Spleen (tissue), 11 donors: ENCODE measurements around the gene RHBDL3. TPM values are rescaled to one million over a fixed set of nuclear protein-coding genes. Genes with fewer than 3 reads are reported as not detected.

Source experiments
- DNase-seq: peaks from one replicate; pipeline ENCODE4 v3.0.0-alpha.2; 2020
- H3K27ac ChIP-seq, 8 donors: fragments of 200-600 bp; sonication (generic) in 7 of 8; 1 replicate in 4 of 8; 2 replicates in 4 of 8; pipeline versions ENCODE4 v1.5.0 to v1.8.0; 2016 to 2021; ENCODE audit warnings: inconsistent platforms in 4 of 8, mild to moderate bottlenecking in 4 of 8, moderate library complexity in 1 of 8
- H3K27me3 ChIP-seq, 7 donors: fragments of 200-600 bp; sonication (generic) in 6 of 7; replicated peaks in 1 of 7; 1 replicate in 4 of 7; 2 replicates in 3 of 7; pipeline versions ENCODE4 v1.5.0 to v1.8.0; 2016 to 2021; ENCODE audit warnings: inconsistent platforms in 3 of 7, mild to moderate bottlenecking in 1 of 7
- H3K36me3 ChIP-seq, 6 donors: fragments of 200-600 bp; sonication (generic) in 5 of 6; 1 replicate in 4 of 6; 2 replicates in 2 of 6; pipeline versions ENCODE4 v1.5.0 to v1.8.0; 2016 to 2021; ENCODE audit warnings: inconsistent platforms in 2 of 6
- H3K4me1 ChIP-seq, 6 donors: fragments of 200-600 bp; sonication (generic) in 5 of 6; 1 replicate in 3 of 6; 2 replicates in 3 of 6; pipeline versions ENCODE4 v1.5.0 to v1.8.0; 2016 to 2021; ENCODE audit warnings: inconsistent platforms in 3 of 6
- H3K4me3 ChIP-seq, 8 donors: fragments of 200-600 bp; sonication (generic) in 7 of 8; 1 replicate in 4 of 8; 2 replicates in 4 of 8; pipeline versions ENCODE4 v1.5.0 to v1.8.0; 2016 to 2021; ENCODE audit warnings: inconsistent platforms in 4 of 8, mild to moderate bottlenecking in 4 of 8, moderate library complexity in 2 of 8
- H3K9me3 ChIP-seq, 8 donors: fragments of 200-600 bp; sonication (generic) in 7 of 8; 1 replicate in 4 of 8; 2 replicates in 4 of 8; pipeline versions ENCODE4 v1.5.0 to v1.8.0; 2016 to 2021; ENCODE audit warnings: inconsistent platforms in 4 of 8
- POLR2A ChIP-seq, 3 donors: fragments of 450-650 bp; IDR thresholded peaks; one replicate each; pipeline ENCODE4 v1.5.1; 2017; ENCODE audit warnings: antibody characterized with exemption in 3 of 3, mild to moderate bottlenecking in 1 of 3
- POLR2AphosphoS5 ChIP-seq, 3 donors: sonication (generic); formaldehyde crosslinking; IDR thresholded peaks; one replicate each; pipeline ENCODE4 v1.5.1; 2017; ENCODE audit warnings: antibody characterized with exemption in 3 of 3
- WGBS, 5 donors: extraction: QIAGEN DNeasy Blood & Tissue Kit in 3 of 5; methylation state at CpG; one replicate each; pipeline versions ENCODE4 v1.1.5 to v1.1.7; 2013 to 2018; 5-methylcytosine and 5-hydroxymethylcytosine counted together
- intact Hi-C: fragments of 100-400 bp; cut with DNase I; formaldehyde crosslinking; loops from one replicate; pipeline ENCODE4 v1.15.0; 2023; ENCODE audit warnings: low total_unique reads
- polyA plus RNA-seq, 3 donors: library from polyadenylated mRNA; stranded (reverse); fragments of 200-250 nt; gene quantifications; one replicate each; pipeline ENCODE4 v1.2.1, GENCODE V29; 2013
- total RNA-seq, 7 donors: library from RNA; depleted of rRNA in 3 of 7; stranded (reverse); fragments of >200 nt in 3 of 7; fragmentation: NEBNext Ultra II Directional in 4 of 7; extraction: Animal tissue kit (Norgen Biotek cat#: 25700) in 4 of 7; gene quantifications; one replicate each; pipeline versions ENCODE4 v1.1.0 to v1.2.1, GENCODE V29; 2016 to 2021
- TF ChIP-seq, protein P1 (sequence below), 11 experiments: fragments of 200-600 bp in 7 of 11; fragments of 450-650 bp in 4 of 11; sonication (generic) in 4 of 11; IDR thresholded peaks in 8 of 11; conservative IDR thresholded peaks in 3 of 11; 1 replicate in 7 of 11; 2 replicates in 4 of 11; pipeline versions ENCODE4 v1.4.0 to v1.8.0; 2016 to 2021; ENCODE audit warnings: antibody characterized with exemption in 11 of 11, inconsistent platforms in 4 of 11, mild to moderate bottlenecking in 1 of 11
- donor health status: healthy with polysubstance abuse.
- donor health status: DM: no; HTN: no; CAD: no; lungs with moderate emphysema.
- donor health status: DM: no; HTN: no; CAD: no.
- donor health status: Bipolar disorder and iron deficiency.
- donor health status: healthy.
- donor health status: DM: no; HTN: no; CAD: no.
- donor health status: DM: yes; HTN: yes; CAD: no.

Gene RHBDL3
- total and polyA plus RNA-seq, 10 donors: 0.06 to 0.72 (median 0.25) TPM; not detected in 3

DNA sequence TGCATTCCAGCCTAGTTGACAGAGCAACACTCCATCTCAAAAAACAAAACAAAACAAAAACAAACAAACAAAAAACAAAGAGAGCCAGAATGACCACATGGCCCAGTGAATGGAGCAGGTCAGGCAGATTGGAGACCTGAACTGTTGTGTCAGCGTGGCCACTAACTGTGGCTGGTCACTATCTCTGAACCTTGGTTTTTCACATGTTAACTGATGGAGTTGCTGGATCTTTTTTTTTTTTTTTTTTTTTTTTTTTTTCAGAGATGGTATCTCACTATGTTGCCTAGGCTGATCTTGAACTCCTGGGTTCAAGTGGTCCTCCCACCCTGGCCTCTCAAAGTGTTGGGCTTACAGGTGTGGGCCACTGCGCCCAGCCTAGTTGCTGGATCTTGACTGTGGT lies 31.8 kb downstream of the RHBDL3 start:
- H3K4me1 ChIP-seq: no peaks in the 10 kb centered on the region
- H3K27me3 ChIP-seq: no peaks in the 10 kb centered on the region
- no peaks in the 10 kb centered on the region for H3K9me3 ChIP-seq
- 93 to 98% (median 98%) methylated on average over 2 of the region's 2 CpGs for WGBS, 5 donors
- DNase-seq: no peak
- no peak overlapping the region for H3K4me3 ChIP-seq
- TF ChIP-seq POLR2A (IDR thresholded peaks at IDR 0.05): no peak
- no peak for TF ChIP-seq POLR2AphosphoS5 (IDR thresholded peaks at IDR 0.05)
- TF ChIP-seq, protein P1, sequence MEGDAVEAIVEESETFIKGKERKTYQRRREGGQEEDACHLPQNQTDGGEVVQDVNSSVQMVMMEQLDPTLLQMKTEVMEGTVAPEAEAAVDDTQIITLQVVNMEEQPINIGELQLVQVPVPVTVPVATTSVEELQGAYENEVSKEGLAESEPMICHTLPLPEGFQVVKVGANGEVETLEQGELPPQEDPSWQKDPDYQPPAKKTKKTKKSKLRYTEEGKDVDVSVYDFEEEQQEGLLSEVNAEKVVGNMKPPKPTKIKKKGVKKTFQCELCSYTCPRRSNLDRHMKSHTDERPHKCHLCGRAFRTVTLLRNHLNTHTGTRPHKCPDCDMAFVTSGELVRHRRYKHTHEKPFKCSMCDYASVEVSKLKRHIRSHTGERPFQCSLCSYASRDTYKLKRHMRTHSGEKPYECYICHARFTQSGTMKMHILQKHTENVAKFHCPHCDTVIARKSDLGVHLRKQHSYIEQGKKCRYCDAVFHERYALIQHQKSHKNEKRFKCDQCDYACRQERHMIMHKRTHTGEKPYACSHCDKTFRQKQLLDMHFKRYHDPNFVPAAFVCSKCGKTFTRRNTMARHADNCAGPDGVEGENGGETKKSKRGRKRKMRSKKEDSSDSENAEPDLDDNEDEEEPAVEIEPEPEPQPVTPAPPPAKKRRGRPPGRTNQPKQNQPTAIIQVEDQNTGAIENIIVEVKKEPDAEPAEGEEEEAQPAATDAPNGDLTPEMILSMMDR (IDR thresholded peaks at IDR 0.05 in 8 of 11, conservative IDR thresholded peaks at IDR 0.05 in 3 of 11): no peak
- H3K36me3 ChIP-seq: no peaks in the 10 kb centered on the region
- no peak overlapping the region for H3K27ac ChIP-seq
- intact Hi-C loops: no loop called here

DNA sequence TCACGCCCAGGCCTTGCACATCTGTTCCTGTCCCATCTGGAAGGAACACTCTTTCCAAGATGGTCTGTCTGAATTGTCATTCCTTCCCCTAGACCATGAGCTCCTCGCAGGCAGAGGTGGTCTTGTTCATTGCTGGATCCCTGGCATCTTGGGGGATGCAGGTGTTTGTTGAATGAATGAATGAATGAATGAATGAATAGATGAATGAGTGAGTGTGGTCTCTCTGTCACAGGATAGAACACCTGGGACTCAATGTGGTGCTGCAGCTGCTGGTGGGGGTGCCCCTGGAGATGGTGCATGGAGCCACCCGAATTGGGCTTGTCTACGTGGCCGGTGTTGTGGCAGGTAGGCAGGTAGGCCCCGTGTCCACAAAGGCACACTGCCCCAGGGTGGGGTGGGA lies 32.2 kb downstream of the RHBDL3 start:
- Histone ChIP-seq H3K27me3 (no peaks in the 10 kb centered on the region), H3K36me3 (no peaks in the 10 kb centered on the region), H3K27ac (no peak overlapping the region), H3K4me3 (no peak overlapping the region), H3K4me1 (no peaks in the 10 kb centered on the region), H3K9me3 (no peaks in the 10 kb centered on the region)
- TF ChIP-seq POLR2AphosphoS5 (IDR thresholded peaks at IDR 0.05) (no peak), POLR2A (IDR thresholded peaks at IDR 0.05) (no peak)
- 84 to 97% (median 93%) methylated on average over 2 to 6 of the region's 6 CpGs for WGBS, 5 donors
- no peak for DNase-seq
- intact Hi-C loops: no loop called here

DNA sequence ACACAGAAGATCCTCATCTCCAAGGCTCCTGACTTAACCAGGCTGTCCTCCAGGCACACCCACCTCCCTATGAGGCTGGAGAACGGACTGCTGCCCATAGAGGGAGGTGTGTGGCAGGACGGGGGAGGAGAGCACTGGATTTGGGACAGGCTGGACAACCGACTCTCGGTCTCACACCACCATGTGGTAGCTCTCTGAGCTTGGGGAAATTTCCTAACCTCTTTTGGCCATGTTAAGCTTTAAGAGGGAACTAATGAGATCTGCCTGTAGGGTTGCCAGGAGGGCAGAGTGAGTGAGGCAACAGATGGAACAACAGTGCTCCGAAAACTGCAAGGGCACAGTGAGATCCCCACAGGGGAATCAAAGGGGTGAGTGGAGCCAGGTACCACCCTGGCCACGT lies 32.7 kb downstream of the RHBDL3 start:
- no peaks in the 10 kb centered on the region for H3K9me3 ChIP-seq
- DNase-seq: no peak
- no peaks in the 10 kb centered on the region for H3K4me1 ChIP-seq
- WGBS, 5 donors: 58 to 84% (median 70%) methylated on average over 5 to 6 of the region's 6 CpGs
- TF ChIP-seq POLR2AphosphoS5 (IDR thresholded peaks at IDR 0.05) (no peak), POLR2A (IDR thresholded peaks at IDR 0.05) (no peak)
- TF ChIP-seq, protein P1 (IDR thresholded peaks at IDR 0.05 in 8 of 11, conservative IDR thresholded peaks at IDR 0.05 in 3 of 11): no peak
- H3K4me3 ChIP-seq: no peak overlapping the region
- no peaks in the 10 kb centered on the region for H3K27me3 ChIP-seq
- no peaks in the 10 kb centered on the region for H3K36me3 ChIP-seq
- intact Hi-C loops: no loop called here
- H3K27ac ChIP-seq: no peak overlapping the region

DNA sequence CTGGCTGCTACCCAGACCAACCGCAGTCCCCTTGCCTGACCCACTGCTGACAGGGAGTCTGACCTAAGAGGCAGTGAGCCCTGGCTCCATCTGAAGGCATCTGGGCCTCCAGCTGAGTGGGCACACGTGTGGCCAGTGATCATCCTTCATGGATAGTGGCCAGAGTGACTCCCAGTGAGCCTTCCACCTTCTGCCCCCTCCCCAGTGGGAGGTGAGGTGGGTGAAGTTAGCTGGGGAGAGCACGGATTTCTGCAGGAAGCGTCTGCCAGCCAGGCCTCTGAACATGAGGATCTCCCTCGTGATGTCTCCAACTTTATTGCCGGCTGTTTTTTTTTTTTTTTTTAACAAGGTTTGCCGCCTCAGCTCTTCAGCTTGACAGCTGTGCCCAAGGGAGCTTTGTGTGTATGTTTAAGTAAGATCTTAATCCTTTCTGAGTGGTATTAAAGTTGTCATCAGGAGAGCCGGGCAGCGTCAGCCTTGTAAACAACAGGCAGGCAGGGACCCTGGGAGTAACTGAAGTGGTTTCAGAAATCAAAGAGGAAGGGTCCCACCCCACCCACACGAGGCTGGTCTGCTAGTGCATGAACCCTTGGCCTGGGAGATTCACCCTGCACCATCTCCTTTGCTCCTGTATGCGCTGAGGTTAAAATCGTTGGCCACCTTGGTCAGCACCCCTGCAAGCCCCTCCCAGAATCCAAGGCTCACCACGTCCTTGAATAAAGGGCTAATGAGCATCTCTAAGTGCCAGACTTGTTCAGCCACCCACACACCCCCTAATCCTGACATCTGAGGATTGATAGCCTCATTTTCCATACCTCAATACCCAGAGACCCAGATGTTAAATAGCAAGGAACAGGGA lies 33.3 kb downstream of the RHBDL3 start:
- TF ChIP-seq POLR2AphosphoS5 (IDR thresholded peaks at IDR 0.05) (no peak), POLR2A (IDR thresholded peaks at IDR 0.05) (no peak)
- TF ChIP-seq, protein P1 (IDR thresholded peaks at IDR 0.05 in 8 of 11, conservative IDR thresholded peaks at IDR 0.05 in 3 of 11): no peak
- Histone ChIP-seq H3K36me3 (no peaks in the 10 kb centered on the region), H3K27me3 (no peaks in the 10 kb centered on the region), H3K27ac (no peak overlapping the region), H3K9me3 (no peaks in the 10 kb centered on the region), H3K4me3 (no peak overlapping the region), H3K4me1 (no peaks in the 10 kb centered on the region)
- no peak for DNase-seq
- intact Hi-C loops: no loop called here
- WGBS, 5 donors: 58 to 74% (median 73%) methylated on average over 11 to 13 of the region's 13 CpGs
